NCI-H446 treated with DMSO at 0.1 percent for 48 hours (cell line): Measurements from ENCODE around the gene METAP1.
A peak's percentile ranks its signal among the peaks of the same experiment; 100 is the strongest.
"Not testable (repeated sequence)": the region's sequence is repeated elsewhere in the genome, so short reads cannot be mapped to it uniquely, and the experiment has no call there.

Experiments
- DNase-seq: peaks from one replicate; lab custom pipeline; 2025; lab: John Stamatoyannopoulos, UW

The METAP1 gene

DNA sequence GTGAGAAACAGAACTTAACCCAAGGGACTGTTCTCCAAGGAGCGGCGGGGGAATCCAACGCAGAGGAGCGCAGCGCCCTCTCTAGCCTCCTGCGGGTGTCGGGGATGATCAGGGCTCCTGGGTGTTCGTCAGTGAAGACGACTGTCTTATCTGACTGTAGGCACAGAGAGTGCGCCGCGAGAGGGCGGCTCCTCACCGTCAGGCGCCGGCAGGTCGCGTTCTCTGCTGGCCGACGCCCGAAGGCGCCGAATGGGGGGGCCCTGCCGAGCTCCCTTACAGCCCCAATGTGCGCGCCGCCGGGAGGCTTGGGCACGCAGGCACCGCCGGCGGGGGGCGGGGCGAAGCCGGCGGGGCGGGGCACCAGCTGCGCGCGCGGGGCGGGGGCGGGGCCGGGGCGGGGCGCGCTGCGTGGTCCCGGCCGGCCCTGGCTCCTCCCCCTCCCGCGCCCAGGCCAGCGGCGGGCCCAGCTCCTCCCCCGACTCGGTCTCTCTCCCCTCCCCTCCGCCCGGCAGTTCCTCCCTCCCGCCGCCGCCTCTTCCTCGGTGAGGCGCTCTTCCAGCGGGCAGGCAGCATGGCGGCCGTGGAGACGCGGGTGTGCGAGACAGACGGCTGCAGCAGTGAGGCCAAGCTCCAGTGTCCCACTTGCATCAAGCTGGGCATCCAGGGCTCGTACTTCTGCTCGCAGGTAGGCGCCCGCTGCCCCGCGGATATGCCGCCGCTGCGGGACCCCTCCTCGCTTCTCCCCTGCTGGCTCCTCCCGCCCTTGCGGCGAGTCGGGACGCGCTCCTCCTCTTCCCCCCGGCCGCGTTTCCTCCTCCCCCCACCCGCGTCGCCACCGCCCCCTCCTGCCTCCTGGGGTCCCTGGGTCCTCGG, at the start of gene METAP1:
METAP1 (plus strand) TSS at position 539 of the 873 bp plus-strand sequence; CDS start at position 572, 33 bp downstream.
- DNase-seq, result peak; percentile 87

DNA sequence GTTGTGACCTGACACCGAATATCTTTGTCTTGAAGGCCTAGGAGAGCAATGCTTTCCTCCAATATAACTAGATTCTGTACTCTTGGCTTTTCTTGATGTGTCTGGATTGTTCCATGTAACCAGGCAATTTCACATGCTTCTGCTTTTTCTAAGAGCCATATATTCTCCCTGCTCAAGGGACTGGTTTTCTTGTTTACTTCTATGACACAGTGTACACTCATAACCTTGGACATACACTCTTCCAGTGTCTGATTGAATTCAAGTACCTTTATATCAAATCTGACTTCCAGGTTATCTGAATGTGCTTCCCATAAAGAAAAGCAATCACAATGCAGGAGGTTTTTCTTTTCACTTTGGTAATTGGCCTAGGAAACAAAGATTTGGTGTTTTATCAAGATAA, 49.2 kb upstream of the METAP1 start:
- no peak for DNase-seq

DNA sequence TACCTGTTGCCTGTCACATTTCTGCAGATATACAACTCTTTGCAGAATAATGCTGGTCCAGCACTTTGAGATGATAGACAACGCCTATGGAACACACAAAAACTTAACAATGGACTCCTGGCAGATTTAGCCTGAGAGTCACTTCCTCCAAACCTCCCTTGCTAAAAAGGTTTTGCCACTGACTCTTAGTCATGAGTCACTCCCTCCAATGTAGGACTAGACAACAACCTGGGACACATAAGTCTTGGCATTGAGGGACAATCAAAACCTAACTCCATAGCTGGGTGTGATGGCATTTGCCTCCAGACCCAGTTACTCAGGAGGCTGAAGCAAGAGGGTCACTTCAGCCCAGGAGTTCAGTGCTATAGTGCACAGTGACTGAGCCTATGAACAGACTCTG, 44.6 kb upstream of the METAP1 start:
- no peak for DNase-seq

DNA sequence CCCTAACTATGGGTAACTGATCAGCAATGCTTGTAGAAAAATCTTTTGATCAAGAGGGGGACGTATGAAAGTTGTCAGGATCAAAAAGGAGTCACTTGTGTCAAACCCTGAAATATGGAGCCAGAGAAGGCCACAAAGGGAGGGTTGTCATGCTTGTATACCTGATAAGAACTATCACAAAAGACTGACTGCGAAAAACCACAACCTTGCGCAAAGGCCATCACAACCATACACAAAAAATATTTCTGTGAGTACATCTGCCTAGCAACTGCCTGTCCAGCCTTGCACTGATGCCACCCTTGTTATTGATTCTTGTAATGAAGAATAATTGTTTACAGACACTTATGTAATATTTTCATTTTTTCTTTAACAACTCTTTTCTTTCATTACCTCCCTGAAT, 43.8 kb upstream of the METAP1 start:
- DNase-seq, result no peak

- DNase-seq, result no peak
These were observed 40.3 kb upstream of the METAP1 start for GRCh38 chr4:98955229-98955628.

DNA sequence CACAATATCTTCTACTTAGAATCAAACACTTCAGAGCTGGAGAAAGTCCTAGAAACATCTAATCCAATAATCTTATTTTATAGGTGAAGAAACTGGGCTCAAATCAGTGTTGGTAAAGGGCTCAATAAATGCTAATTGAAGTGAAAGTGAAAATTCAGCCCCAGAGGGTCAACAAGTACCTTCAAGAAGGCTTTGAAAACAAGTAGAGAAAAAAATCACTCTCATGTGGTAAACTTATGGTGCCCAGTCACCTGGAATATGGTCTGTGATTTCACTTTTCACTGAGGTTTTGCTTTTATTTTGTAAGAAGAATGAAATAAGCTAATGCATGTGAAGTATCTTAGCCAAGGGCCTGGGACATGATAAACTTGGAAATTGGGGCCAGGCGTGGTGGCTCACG, 37.5 kb upstream of the METAP1 start:
- no peak for DNase-seq

GRCh38 chr4:98959411-98959810, 36.1 kb upstream of the METAP1 start:
- no peak for DNase-seq

- no peak for DNase-seq
These were observed 33.8 kb upstream of the METAP1 start for GRCh38 chr4:98961770-98962169.

- DNase-seq, result no peak
These were observed 31.7 kb upstream of the METAP1 start for GRCh38 chr4:98963538-98964433.

- no peak for DNase-seq
These were observed 28.6 kb upstream of the METAP1 start for GRCh38 chr4:98966926-98967325.

- DNase-seq, result no peak
These were observed 27.7 kb upstream of the METAP1 start for GRCh38 chr4:98967786-98968329.

DNA sequence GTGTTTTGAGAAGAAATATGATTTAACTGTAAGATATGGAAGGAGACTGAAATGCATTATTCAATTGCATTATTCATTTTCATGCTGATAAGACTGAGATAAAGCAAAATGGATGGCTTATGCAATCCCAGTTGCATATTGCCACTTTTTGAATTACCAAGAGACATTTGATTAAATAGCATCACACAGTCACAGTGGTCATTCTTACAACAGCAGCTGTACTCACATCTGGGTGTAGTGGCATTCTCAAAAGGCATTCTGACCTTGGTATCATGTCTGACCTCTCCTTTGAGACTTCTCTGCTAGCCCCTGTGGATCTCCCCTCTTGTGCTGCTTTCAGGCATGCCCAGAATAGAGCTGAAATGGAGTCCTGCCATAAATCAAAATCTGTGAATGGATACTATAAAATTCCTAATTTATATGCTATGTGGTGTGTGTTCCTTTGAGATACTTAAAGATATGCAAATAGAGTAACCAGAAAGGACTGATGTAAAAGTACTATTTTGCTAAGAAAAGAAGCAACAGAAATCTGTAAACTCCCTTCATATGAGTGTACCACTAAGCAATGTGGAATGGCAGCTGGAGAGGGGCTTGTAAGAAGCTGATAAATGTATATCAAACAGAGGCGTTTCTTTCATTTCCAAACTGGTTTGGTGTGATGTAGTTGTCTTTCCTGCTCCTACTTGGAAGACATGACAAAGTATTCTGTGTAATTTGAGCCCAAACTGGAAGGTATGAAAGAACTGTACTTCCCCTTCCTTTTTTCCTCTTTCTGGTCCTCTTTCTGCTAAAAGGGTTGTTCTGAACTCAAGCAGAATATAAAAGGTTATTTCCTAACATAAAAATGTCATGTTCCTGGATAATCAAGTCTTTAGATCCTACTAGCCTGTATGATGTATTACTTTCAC, 25.4 kb upstream of the METAP1 start:
- DNase-seq, result no peak

DNA sequence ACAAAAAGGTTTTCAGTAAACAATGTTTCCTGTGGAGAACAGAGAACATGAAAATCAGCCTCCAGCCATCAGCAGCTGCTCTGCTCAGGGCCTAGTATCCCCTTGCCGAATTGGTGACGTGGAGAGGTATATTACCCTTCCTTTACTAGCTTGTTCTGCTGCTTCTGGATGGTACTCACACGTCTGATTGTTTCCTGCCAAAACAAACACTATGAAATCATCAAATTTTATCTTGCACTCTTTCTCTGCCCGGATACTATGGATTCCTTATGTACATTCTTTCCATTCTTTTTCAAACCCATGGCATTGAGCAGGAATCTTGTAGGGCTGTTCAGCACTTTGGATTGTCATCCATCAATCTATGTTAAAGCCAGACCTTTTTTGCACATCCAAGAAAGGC, 18.8 kb upstream of the METAP1 start:
- no peak for DNase-seq

DNA sequence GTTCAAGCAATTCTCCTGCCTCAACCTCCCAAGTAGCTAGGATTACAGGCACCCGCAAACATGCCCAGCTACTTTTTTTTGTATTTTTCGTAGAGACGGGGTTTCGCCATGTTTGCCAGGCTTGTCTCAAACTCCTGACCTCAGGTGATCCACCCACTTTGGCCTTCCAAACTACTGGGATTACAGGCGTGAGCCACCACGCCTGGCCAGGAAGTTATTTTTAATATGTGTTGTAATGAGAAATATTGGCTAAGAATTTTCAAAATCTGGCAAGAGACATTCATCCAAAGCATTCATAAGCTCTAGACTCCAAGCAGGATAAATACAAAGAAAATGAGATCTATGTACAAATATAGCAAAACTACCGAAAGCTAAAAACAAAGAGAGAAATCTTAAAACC, 18.0 kb upstream of the METAP1 start:
- no peak for DNase-seq

DNA sequence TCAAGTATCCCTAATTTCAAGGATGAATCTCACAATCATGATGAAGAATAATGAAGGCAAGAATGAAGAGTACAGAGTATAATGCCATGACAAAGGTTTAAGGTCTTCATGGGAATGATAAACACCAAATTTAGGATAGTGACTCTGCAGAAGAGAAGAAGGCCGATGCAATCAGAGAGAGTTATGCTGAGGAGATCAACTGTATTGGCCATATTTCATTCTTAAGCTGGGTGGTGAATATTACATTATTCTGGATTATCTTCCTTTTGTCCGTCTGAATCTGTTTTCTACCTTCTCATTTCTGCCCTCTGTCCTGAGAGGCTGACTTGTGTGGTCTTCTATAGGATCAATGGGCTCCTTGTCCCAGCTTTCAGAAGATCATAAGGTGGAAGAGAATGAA, 7.8 kb upstream of the METAP1 start:
- DNase-seq, result no peak

- DNase-seq, result not testable (repeated sequence)
These were observed 2.7 kb upstream of the METAP1 start for GRCh38 chr4:98992835-98993234.

GRCh38 chr4:98993419-98994071, 2.0 kb upstream of the METAP1 start:
- DNase-seq, result no peak

- no peak for DNase-seq
These were observed 893 bp upstream of the METAP1 start for GRCh38 chr4:98994474-98995182.

- no peak for DNase-seq
These were observed 689 bp downstream of the METAP1 start for GRCh38 chr4:98996056-98996764.

GRCh38 chr4:98996765-98997068, 1.2 kb downstream of the METAP1 start:
- DNase-seq, result no peak
